Astrocyte (in vitro differentiated cells and primary cell): ENCODE results near the gene KAT2B. TPM values are rescaled to one million over a fixed set of nuclear protein-coding genes. Genes with fewer than 3 reads are reported as not detected.

Source experiments
- DNase-seq: peaks from one replicate; pipeline ENCODE4 v3.0.0-alpha.2; 2010; ENCODE audit warnings: low read depth
- FAIRE-seq: peaks from 2 replicates; lab custom pipeline; 2011; peaks lifted over from hg19 to GRCh38; lab: Jason Lieb, UNC
- H2AFZ ChIP-seq: 2 replicates; pipeline ENCODE4 v1.6.0; 2012; ENCODE audit warnings: low read depth, low read length, inconsistent platforms
- H3K27ac ChIP-seq: 2 replicates; pipeline ENCODE4 v1.5.1; 2011; ENCODE audit warnings: low read depth, low read length, inconsistent platforms
- H3K27me3 ChIP-seq: 2 replicates; pipeline ENCODE4 v1.6.0; 2011; ENCODE audit warnings: low read length, inconsistent platforms; ENCODE audit not compliant: insufficient read depth
- H3K36me3 ChIP-seq: 2 replicates; pipeline ENCODE4 v1.5.1; 2011; ENCODE audit warnings: low read length, inconsistent platforms; ENCODE audit not compliant: insufficient read depth
- H3K4me1 ChIP-seq: 2 replicates; pipeline ENCODE4 v1.5.1; 2011; ENCODE audit warnings: low read length, inconsistent platforms; ENCODE audit not compliant: insufficient read depth
- H3K4me2 ChIP-seq: 2 replicates; pipeline ENCODE4 v1.6.0; 2012; ENCODE audit warnings: low read length, inconsistent platforms
- H3K4me3 ChIP-seq: 2 replicates; pipeline ENCODE4 v1.5.1; 2011; ENCODE audit warnings: low read depth, mild to moderate bottlenecking, low read length, inconsistent platforms; ENCODE audit not compliant: insufficient read depth
- H3K79me2 ChIP-seq: 2 replicates; pipeline ENCODE4 v1.6.0; 2012; ENCODE audit warnings: mild to moderate bottlenecking, low read length, inconsistent platforms; ENCODE audit not compliant: insufficient read depth
- H3K9ac ChIP-seq: 2 replicates; pipeline ENCODE4 v1.6.0; 2012; ENCODE audit warnings: mild to moderate bottlenecking, low read length, inconsistent platforms
- H3K9me3 ChIP-seq: 2 replicates; pipeline ENCODE4 v1.5.1; 2012; ENCODE audit warnings: low read depth, mild to moderate bottlenecking, low read length, inconsistent platforms; ENCODE audit not compliant: insufficient read depth
- H4K20me1 ChIP-seq: 2 replicates; pipeline ENCODE4 v1.6.0; 2012; ENCODE audit warnings: low read length, inconsistent platforms; ENCODE audit not compliant: insufficient read depth
- H3K27ac Mint-ChIP-seq: one replicate; pipeline ENCODE4 v1.8.0; 2021; ENCODE audit warnings: mild to moderate bottlenecking, mixed read lengths; ENCODE audit not compliant: unreplicated experiment
- H3K27me3 Mint-ChIP-seq: one replicate; pipeline ENCODE4 v1.8.0; 2021; ENCODE audit warnings: low read depth, mixed read lengths; ENCODE audit not compliant: unreplicated experiment
- H3K36me3 Mint-ChIP-seq: one replicate; pipeline ENCODE4 v1.8.0; 2021; ENCODE audit warnings: low read depth, mixed read lengths; ENCODE audit not compliant: unreplicated experiment
- H3K4me1 Mint-ChIP-seq: one replicate; pipeline ENCODE4 v1.8.0; 2021; ENCODE audit warnings: low read depth, mixed read lengths; ENCODE audit not compliant: unreplicated experiment
- H3K4me3 Mint-ChIP-seq: one replicate; pipeline ENCODE4 v1.8.0; 2021; ENCODE audit warnings: mild to moderate bottlenecking, moderate library complexity, mixed read lengths; ENCODE audit not compliant: unreplicated experiment
- H3K9me3 Mint-ChIP-seq: one replicate; pipeline ENCODE4 v1.8.0; 2021; ENCODE audit warnings: mild to moderate bottlenecking, mixed read lengths; ENCODE audit not compliant: unreplicated experiment
- EZH2 ChIP-seq: IDR thresholded peaks from 2 replicates; pipeline ENCODE4 v1.6.1; 2012; ENCODE audit warnings: mild to moderate bottlenecking, low read length, inconsistent platforms; ENCODE audit not compliant: insufficient read depth
- total RNA-seq: library from RNA; stranded (reverse); gene quantifications from 2 replicates; pipeline ENCODE4 v1.2.1, GENCODE V29; 2021
- TF ChIP-seq, protein P1 (sequence below): IDR thresholded peaks from 2 replicates; pipeline ENCODE4 v1.5.1; 2011; ENCODE audit warnings: low read depth, mild to moderate bottlenecking, inconsistent platforms, low read length, moderate library complexity; ENCODE audit not compliant: insufficient read depth

KAT2B gene
- total RNA-seq, 1 donor from 2014 or later, result 4.9 TPM

DNA sequence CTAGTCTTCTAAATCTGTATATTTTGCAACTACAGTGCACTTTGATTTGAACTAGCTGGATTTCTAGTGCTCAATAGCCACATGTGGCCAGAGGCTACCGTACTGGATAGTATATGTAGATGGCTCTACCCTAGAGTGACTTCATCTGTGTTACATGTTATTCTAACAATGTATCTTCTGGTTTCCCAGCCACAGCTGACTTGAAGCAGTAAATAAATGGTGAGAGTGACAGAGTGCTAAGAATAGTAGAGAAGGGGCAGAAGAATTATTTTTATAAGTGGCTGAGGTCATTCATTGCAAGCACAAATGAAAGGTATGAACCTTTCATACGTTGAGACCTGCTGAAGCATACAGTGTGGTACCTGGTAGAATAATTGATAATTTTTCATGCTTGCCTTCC is 30.9 kb downstream of the KAT2B start:
- peaks cover 1% of the 10 kb centered on the region for H3K4me1 Mint-ChIP-seq
- no peaks in the 10 kb centered on the region for H3K9me3 Mint-ChIP-seq
- FAIRE-seq, result no peak

DNA sequence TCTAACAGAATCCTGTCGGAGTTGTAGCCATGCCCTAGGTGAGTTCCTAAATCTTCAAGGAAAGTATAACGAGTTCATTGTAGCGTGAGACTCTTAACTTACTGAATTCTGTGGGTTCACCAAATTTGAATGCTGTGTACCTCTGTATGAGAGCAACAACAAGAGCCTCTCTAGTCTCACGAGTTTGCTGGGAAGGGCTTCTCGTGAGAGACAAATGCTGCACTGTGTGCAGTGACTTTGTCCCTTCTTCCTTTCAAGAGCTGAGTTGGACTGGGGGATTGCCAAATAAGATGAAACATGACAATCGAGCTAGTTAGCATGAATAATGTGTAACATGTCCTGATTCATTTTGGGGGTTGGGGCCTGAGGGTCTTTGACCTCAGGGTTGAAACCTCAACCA is 32.2 kb downstream of the KAT2B start:
- no peak overlapping the region for H3K27ac ChIP-seq
- no peak overlapping the region for H2AFZ ChIP-seq
- H3K27me3 ChIP-seq, result no peaks in the 10 kb centered on the region
- DNase-seq, result no peak
- no peaks in the 10 kb centered on the region for H3K36me3 Mint-ChIP-seq
- no peaks in the 10 kb centered on the region for H3K9me3 Mint-ChIP-seq
- no peak overlapping the region for H3K4me3 ChIP-seq
- no peaks in the 10 kb centered on the region for H3K27me3 Mint-ChIP-seq
- H3K36me3 ChIP-seq, result no peaks in the 10 kb centered on the region
- no peaks in the 10 kb centered on the region for H3K4me1 ChIP-seq
- no peak overlapping the region for H3K27ac Mint-ChIP-seq
- FAIRE-seq, result no peak
- no peaks in the 10 kb centered on the region for H4K20me1 ChIP-seq
- peaks cover 1% of the 10 kb centered on the region for H3K4me1 Mint-ChIP-seq
- H3K9ac ChIP-seq, result no peak overlapping the region
- no peak overlapping the region for H3K4me2 ChIP-seq
- H3K9me3 ChIP-seq, result no peaks in the 10 kb centered on the region
- no peak overlapping the region for H3K4me3 Mint-ChIP-seq
- no peaks in the 10 kb centered on the region for H3K79me2 ChIP-seq
- no peak for TF ChIP-seq EZH2
- TF ChIP-seq, protein P1, sequence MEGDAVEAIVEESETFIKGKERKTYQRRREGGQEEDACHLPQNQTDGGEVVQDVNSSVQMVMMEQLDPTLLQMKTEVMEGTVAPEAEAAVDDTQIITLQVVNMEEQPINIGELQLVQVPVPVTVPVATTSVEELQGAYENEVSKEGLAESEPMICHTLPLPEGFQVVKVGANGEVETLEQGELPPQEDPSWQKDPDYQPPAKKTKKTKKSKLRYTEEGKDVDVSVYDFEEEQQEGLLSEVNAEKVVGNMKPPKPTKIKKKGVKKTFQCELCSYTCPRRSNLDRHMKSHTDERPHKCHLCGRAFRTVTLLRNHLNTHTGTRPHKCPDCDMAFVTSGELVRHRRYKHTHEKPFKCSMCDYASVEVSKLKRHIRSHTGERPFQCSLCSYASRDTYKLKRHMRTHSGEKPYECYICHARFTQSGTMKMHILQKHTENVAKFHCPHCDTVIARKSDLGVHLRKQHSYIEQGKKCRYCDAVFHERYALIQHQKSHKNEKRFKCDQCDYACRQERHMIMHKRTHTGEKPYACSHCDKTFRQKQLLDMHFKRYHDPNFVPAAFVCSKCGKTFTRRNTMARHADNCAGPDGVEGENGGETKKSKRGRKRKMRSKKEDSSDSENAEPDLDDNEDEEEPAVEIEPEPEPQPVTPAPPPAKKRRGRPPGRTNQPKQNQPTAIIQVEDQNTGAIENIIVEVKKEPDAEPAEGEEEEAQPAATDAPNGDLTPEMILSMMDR, result no peak

More for the DNA sequence above, 30.9 kb downstream of the KAT2B start:
- Histone ChIP-seq H3K9me3 (no peaks in the 10 kb centered on the region), H4K20me1 (no peaks in the 10 kb centered on the region), H3K4me2 (no peak overlapping the region), H3K36me3 (no peaks in the 10 kb centered on the region), H3K79me2 (no peaks in the 10 kb centered on the region), H3K4me1 (no peaks in the 10 kb centered on the region), H3K27ac (no peak overlapping the region), H3K4me3 (no peak overlapping the region), H3K27me3 (no peaks in the 10 kb centered on the region), H2AFZ (no peak overlapping the region), H3K9ac (no peak overlapping the region)
- Mint-ChIP-seq H3K36me3 (no peaks in the 10 kb centered on the region), H3K27ac (no peak overlapping the region), H3K4me3 (no peak overlapping the region), H3K27me3 (no peaks in the 10 kb centered on the region)
- no peak for TF ChIP-seq EZH2
- TF ChIP-seq, protein P1, result no peak
- no peak for DNase-seq

DNA sequence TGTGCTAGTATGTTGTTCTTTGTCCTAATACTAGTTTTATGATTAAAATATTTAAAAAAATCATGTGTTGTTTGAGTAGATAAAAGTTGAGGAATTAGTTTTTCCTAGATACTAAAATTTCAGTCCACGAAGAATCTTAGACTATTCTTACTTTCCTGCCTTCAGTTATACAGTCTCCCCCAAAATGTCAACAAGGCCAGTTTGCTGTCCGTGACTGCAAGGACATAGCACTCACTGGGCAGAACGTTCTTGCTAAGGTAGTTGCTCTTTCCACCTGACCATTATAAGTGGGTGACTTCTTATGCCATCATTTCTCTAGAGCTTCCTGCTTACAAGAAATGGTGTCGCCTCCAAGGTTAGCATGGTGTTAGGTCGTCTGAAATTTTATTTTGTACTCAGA is 32.8 kb downstream of the KAT2B start:
- Histone ChIP-seq H3K27ac (no peak overlapping the region), H3K4me1 (no peaks in the 10 kb centered on the region), H3K9ac (no peak overlapping the region), H3K79me2 (no peaks in the 10 kb centered on the region), H3K36me3 (no peaks in the 10 kb centered on the region), H2AFZ (no peak overlapping the region), H3K27me3 (no peaks in the 10 kb centered on the region), H4K20me1 (no peaks in the 10 kb centered on the region), H3K9me3 (no peaks in the 10 kb centered on the region), H3K4me2 (no peak overlapping the region), H3K4me3 (no peak overlapping the region)
- Mint-ChIP-seq H3K9me3 (no peaks in the 10 kb centered on the region), H3K27me3 (no peaks in the 10 kb centered on the region), H3K27ac (no peak overlapping the region), H3K4me1 (peaks cover 1% of the 10 kb centered on the region), H3K36me3 (no peaks in the 10 kb centered on the region), H3K4me3 (no peak overlapping the region)
- TF ChIP-seq, protein P1, result no peak
- DNase-seq, result no peak
- FAIRE-seq, result no peak
